GM21717 (cell line): Measurements from ENCODE around the gene RNU6-1.

Experiments used
- ATAC-seq: cut with Tn5 transposase; IDR thresholded peaks from one replicate; pipeline ENCODE4 v1.9.1; 2021; ENCODE audit warnings: mild to moderate bottlenecking, moderate library complexity; ENCODE audit not compliant: unreplicated experiment

Gene RNU6-1

DNA sequence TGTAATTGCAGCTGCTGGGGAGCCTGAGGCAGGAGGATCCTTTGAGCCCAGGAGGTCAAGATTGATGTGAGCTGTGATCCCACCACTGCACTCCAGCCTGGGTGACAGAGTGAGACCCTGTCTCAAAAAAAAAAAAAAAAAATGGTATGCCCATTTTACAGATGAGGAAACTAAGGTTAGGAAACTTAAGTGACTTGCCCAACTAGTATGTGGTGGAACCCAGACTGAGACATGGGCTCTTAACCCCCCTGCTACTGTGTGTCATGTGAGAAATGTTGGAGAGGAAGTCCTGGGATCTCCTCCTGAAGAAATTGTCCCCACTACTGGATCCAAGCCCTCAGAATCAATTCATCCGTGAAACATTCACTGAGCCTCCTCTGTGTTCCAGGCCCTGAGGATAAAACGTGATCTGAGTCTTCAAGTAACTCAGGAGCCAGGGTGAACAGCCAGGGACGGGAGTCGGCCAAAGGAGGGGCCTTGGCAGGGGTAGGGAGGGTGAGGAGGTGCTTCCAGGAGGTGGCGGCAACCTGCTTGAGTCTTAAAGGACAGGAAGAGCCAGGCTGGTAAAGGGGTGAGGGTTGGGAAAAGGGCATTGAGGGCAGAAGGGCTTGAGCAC is 19.6 kb upstream of the RNU6-1 start:
- ATAC-seq: no peak

DNA sequence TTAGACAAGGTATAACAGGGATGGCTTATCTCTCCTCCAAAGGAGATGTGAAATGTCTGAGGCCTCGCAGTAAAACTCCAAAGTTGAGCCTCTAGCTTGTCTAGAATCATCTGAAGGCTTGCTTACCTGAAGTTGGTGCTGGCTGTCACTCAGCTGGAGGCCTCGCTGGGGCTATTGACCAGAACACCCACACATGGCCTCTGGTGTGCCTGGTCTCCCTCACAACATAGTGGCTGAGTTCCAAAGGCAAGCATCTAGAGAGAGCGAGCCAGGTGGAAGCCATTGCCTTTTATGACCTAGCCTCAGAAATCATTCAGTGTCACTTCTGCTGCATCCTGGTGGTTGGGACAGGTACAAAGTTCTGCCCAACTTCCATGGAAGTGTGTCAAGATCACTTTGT is 17.4 kb upstream of the RNU6-1 start:
- ATAC-seq: no peak

DNA sequence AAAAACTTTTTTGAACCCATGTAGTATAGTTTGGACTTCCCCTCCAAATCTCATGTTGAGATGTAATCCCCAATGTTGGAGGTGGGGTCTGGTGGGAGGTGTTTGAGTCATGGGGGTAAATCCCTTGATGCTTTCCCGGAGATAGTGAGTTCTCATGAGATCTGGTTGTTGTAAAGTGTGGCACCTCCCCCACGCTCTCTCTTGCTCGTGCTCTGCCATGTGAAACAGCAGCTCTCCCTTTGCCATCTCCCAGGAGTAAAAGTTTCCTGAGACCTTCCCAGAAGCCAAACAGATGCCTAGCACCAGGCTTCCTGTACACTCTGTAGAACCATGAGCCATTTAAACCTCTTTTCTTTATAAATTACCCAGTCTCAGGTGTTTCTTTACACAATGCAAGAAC is 16.0 kb upstream of the RNU6-1 start:
- ATAC-seq: no peak

DNA sequence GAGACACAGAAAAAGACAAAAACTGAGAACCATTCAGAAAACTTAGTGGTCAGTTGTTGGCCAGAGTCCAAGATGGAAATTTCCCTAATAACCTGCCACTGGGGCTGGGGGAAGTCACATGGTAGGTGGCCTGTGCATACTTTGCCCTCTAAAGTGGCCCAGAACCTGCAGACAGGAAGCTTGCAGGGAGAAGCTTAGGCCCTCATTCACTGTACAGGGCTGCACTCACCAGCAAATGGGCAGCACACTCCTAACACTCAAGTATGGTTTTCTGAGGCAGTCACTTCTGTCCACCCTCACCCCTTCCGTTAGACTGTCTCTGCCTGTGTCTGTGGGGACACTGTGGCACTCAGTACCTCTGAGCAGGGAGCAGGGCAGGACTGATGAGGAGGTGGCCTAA is 14.5 kb upstream of the RNU6-1 start:
- ATAC-seq: no peak

DNA sequence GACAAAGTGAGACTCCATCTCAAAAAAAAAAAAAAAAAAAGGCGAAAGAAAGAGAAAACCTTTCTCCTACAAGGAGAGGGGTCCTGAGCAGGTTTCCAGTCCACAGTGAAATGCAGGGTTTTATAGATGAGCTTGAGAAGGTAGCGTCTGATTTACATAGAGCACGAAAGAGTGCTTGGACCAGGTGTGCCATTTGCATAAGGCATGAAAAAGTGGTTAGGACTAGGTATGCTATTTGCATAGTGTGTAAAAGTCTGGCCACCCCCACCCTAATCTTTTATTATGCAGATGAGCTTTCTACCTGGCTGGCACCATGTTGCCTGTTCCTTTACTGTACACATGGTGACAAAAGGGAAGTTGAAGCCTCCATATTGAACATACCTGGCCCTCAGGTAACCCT is 13.6 kb upstream of the RNU6-1 start:
- no peak for ATAC-seq

DNA sequence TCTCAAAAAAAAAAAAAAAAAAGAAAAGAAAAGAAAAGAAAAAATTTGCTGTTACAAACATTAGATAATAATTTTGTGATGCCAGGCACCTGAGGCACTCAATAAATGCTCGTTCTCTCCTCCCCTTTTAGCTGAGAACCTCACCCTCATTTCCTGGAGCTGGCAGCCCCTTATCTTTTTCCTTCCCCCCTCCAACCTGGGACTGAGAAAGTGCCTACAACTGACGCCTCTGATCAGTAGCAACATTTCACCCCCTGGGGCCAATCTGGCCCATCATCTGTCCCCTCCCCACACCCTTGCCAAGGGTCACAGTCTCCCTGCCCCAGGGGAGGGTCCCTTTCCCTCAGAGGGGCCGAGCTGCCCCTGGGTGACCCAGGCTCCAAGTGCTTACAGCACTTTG is 12.6 kb upstream of the RNU6-1 start:
- ATAC-seq: no peak

DNA sequence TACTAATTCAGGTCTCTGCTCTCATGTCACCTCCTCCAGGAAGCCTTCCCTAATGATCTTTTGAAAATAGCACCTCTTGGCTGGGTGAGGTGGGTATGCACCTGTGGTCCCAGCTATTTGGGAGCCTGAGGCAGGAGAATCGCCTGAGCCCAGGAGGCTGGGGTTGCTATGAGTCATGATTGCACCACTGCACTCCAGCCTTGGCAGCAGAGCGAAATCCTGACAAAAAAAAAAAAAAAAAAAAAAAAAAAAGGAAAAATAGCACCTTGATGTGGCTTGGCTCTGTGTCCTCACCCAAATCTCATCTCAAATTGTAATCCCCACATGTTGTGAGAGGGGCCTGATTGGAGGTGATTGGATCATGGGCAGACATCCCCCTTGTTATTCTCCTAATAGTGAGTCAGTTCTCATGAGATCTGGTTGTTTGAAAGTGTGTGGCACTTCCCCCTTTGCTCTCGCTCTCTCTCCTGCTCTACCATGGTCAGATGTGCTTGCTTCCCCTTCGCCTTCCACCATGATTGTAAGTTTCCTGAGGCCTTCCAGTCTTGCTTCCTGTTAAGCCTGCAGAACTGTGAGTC is 11.2 kb upstream of the RNU6-1 start:
- no peak for ATAC-seq

DNA sequence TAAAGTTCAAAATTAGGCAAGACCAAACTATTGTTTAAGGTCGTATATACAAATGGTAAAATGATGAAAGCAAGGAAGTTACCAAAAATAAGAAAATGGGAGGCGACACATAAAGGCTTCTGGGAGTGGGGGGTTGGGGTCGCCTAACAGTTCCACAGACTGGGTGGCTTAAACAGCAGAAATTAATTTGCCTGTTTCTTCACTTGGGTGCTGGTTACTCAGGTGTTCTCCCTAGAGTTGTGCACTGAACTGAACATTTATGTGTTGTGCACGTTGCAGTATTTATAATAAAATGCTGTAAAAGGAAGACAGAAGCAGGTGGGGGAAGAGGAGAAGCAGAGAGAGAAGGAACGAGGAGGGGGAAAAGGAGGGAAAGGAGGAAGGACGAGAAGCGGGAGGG is 10.5 kb upstream of the RNU6-1 start:
- no peak for ATAC-seq

DNA sequence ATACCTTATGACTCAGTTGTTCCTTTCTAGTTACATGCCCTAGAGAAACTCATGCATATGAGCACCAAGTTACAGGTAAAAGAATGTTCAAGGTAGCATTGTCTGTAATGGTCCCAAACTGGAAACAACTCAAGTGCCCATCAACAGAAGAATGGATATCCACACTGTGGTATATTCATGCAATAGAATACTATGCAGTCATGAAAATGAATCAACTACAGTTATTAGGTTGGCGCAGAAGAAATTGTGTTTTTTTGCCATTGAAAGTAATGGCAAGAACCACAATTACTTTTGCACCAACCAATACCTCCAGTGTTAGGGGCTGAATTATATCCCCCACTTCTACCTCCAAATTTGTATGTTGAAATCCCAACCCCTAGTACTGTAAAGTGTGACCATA is 9.7 kb upstream of the RNU6-1 start:
- ATAC-seq: no peak

DNA sequence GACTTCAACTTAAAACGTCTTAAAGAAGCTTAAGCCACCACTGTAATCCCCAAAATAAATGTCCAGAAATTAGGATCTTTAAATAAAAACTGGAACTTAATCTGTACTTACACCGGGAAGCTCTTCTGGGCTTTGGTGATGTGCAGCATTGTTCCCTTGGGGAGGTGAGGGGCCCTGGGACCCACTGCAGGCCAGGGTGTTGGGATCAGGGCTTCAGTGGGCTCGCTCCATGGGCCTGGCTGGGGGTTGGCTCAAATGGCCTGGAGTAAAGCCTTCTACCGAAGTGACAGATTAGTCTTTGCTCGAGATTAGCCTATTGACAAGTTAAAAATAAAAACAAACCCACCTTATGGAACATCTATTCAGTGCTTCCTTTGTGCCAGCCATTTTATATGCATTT is 6.1 kb upstream of the RNU6-1 start:
- no peak for ATAC-seq

DNA sequence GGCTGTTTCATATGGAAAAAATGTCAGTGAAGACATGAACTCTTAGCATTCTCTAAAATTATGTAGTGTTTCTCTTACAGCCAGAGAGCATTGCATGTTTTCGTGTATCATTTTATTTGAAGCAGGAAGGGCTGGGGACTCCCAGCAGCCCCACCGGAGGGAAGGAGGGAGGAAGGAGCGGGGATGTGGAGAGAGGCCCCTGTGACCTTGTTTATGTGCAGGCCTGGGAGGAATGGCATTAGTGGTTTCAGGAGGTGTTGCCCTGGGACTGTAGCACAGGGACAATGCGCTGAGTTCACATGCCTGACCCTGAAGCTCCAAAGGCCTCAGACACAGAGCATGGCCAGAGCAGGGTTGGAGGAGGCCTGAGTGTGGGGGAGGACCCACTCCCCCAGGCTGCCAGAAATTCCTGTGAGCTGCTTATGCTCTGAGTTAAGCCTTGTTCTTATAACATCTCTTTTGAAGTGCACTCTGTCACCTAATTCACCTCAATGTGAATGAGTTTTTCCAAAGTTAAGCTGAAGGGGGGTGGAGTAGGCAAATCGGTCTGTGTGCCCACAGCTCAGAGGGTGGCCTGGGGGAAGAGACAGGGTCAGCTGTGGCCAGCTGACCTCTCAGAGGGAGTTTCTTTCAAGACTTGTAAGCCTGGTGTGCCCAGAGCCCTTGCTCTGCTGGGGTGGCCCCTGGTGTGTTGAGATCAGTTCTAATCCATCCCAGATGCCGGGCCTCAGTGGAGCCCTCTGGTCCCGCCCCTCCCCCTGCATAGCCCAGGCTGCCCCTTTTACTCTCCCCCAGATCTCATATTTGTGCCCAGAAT is 3.9 kb upstream of the RNU6-1 start:
- no peak for ATAC-seq

DNA sequence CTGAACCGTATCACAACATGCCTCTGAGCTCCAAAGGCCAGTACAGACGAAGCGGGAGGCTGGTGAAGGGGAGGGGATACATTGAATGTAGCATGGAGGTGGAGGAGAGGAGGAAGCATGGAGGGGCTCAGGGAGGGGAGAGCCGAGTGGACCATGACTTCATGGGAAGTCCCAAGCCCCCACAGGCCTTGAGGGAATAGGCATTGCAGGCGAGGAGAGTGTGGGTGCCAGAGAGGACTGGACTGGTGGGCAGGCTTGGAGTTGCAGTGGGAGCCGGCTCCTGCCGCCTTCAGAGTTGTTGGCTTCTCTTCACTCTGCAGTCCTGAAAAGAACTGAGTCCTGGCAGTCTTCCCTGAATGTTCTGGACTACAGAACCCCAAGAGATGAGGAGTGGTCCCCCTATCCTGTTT is 3.3 kb upstream of the RNU6-1 start:
- ATAC-seq: no peak

DNA sequence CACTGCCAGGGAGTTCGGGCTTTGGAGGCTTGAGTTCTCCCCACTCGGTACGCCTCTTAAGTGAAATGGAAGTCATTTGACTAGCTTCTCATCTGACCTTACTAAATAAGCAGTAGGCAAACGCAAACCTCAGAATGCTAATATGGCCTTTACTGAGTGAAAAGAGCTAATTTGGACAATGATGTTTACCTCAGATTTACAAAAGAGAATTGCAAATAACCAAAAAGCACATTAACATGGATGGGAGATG is 1.6 kb upstream of the RNU6-1 start:
- ATAC-seq: no peak

DNA sequence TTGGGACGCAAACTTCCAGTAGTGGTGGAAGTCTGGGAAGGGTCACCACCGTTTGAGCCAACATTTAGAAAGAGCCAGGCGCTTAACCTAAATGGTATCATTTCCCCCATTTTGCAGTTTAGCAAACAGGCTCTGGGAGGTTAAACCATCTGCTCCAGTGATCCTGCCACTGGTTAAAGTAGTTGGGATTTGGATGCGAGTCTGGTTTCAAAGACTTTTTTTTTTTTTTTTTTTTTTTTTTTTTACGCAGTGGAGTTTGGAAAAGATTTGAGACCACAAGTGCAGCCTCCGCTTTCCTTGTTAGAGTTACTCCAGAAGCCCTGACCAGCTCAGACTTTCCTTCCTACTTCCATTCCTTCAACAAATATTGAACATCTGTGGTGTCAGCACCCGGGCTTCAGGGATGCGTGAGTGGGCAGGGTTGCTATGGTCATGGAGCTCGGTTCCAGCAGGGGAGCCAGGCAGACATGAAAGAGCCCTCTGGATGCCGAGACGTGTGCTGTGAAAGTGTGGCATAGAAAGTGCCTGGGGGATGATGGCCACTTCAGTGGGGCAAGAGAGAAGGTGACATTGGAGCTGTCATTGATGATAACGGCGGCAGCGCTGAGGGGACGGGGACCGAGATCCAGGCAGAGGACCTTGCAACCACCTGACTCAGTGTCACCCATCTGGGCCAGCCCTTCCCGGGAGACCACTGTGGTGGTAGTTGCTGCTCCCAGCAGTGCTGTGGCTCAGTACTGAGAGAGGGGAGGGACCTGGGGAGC is 1.1 kb upstream of the RNU6-1 start:
- no peak for ATAC-seq

DNA sequence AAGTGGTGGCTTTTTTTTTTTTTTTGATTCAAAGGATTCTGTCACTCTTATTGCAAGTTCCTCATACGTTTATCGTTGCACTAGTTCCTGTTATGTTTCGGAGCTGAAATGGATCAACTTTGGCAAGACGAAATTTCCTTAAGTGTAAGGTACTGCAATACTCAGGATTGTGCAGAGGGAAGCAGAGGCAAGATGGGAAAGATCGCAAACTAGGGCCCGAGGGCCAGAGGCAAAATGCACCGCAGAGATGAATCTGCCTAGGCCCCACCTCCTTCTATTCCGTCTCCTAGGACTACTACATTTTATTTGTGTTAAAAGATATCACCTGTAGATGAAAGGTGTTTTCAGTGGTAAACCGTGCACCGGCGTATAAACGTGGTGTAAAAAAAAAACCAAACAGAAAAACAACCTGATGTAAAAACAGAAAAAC is 331 bp downstream of the RNU6-1 start:
- ATAC-seq: peak; percentile 21

DNA sequence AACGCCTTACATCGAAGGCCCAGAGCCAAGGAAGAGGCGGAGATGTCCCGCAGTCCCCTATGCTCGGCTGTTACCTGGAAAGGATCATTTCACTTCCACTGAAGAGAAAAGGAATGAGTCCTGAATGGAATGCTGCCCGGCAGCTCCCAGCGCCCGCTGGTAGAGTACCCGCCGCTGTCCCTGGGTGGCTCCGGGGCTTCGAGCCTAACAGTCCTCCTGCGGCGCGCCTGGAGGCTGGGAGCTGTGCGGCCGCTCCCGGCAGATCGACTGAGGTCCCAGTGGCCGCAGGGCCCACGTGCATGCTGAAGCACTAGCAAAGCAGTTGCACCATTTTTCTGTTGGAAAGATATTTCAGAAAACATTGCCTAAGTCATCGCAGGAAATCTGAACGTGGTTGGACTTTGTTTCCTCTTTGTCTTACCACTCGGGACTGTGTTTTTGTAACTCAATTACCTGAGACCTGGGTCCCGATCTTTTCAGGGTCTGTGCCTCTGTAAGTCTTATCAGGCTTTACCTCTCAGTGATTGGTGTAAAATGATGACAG is 984 bp downstream of the RNU6-1 start:
- no peak for ATAC-seq

DNA sequence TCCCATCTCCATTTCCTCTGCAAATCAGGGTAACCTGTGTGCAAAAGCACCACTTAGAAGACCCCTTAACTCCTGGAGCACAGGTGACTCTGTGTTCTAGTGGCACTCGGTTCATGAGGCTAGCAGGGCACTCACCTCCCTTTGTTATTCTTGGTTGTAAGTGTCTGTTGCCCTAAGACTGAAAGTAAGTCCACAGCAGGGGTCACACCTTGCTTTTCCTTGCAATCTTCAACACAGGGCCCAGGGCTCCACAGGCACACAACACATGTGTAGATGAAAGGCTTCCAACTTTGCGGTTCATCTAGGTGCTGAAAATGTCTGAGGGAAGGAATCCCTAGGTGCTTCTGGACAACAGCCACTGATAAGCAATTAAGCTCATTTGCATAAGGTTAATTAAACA is 2.9 kb downstream of the RNU6-1 start:
- ATAC-seq: no peak

DNA sequence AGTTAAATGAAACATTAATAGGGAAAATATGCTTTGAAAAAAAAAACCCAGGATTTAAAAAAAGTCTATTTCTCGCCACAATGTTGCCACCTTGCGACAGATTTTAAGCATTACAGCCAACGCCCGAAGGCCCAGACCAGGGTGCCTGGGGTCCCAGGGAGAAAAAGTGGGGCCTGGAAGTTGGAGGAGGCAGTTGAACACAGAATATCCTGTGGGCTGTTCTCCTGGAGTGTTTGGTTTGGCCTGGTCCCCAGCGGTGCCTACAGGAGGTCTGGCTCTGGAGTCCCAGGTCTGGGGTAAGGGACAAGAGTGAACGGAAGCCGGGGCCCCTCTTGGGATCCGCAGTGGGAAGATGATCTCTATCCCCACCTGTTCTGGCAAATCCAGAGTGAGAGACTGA is 3.4 kb downstream of the RNU6-1 start:
- ATAC-seq: no peak

DNA sequence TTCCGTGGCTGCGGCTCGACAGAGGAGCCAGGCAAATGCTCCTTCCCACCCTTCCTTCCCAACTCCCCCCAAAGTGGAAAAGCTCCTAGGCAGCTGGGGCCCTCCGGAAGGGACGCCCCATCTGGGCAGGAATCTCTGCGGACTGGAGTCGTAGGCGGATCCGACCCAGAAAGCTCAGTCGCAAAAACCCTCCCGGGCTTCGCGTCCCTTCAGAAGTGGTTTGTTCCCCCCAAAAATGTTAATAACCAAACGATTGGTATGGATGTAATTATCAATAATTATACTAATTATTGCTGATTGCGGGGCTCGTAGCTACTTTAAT is 3.8 kb downstream of the RNU6-1 start:
- no peak for ATAC-seq

DNA sequence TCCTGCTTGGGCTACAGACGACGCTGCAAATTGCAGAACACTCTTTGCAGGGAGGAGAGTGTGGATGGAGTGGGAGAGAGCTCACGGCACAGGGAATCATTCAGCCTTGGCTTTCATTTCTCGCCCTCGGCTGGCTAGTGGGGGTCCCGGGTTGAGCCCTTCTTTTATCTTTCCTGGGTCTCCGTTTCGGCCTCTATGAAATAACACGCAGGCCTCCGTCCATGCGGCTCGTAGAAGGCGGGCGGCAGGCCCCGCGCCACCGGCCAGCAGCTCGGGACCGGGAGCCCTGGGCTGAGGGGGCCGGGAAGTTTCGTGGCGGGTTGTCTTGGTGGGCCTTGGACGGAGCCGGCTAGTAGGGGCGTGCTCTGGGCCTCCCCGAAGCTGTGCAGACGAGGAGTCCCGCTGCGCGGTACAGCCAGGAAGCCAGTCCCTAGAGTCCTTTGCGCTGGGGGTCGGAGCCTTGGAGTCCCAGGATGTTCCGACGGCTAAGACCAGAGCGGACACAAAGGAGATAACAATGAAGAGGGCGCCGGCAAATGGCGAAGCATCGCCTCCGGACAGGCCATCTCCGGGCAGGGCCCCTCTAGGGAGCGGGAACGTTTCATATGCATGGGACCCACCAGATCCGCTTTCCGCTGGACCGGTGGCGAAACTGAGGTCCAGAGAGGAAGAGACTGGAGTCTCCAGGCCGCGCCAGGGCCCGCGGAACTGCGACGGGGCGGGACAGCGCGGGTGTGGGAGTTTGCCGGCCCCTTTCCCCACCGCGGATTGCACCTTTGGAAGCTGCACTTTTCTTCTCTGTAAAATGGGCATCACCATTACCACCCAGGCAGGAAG is 4.3 kb downstream of the RNU6-1 start:
- no peak for ATAC-seq
